ENCODE measurements around the gene P3H2. TPM values are rescaled to one million over a fixed set of nuclear protein-coding genes. Genes with fewer than 3 reads are reported as not detected.

The P3H2 gene
- total RNA-seq, 6 experiments from 2014 or later: 37.6 to 43.2 (median 39.5) TPM

GRCh38 chr3:189988854-189989253, 131.8 kb downstream of the P3H2 start:
- Mint-ChIP-seq H3K27ac (no peak overlapping the region), H3K4me1 (ENCODE audit: low read depth) (peaks cover 12% of the 10 kb centered on the region), H3K36me3 (ENCODE audit: low read depth) (peaks cover 10% of the 10 kb centered on the region), H3K9me3 (no peaks in the 10 kb centered on the region), H3K27me3 (ENCODE audit: insufficient read depth) (no peaks in the 10 kb centered on the region), H3K4me3 (no peak overlapping the region)
- DNase-seq: no peak
- no peak for TF ChIP-seq CTCF (IDR thresholded peaks at IDR 0.05)

DNA sequence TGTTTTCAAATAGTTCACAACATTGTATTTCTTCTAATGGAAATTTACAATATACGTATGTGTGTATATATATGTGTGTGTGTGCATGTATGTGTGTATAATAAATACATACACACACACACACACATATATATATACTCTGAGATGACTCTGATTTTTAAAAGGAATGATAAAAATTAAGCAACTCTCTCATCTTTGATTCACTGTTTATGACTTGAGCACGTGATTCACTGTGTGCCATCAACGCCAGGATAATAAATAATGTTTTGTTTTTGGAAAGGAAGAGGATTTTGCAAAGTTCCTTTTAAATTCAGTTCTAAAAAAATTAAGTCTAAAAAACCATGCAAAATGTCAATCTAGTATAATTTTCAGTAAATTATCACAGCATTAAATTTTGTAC, 132.4 kb downstream of the P3H2 start:
- no peak for TF ChIP-seq CTCF (IDR thresholded peaks at IDR 0.05)
- Mint-ChIP-seq H3K27me3 (ENCODE audit: insufficient read depth) (no peaks in the 10 kb centered on the region), H3K36me3 (ENCODE audit: low read depth) (peaks cover 15% of the 10 kb centered on the region), H3K27ac (no peak overlapping the region), H3K4me3 (no peak overlapping the region), H3K9me3 (no peaks in the 10 kb centered on the region), H3K4me1 (ENCODE audit: low read depth) (peaks cover 14% of the 10 kb centered on the region)
- no peak for DNase-seq

DNA sequence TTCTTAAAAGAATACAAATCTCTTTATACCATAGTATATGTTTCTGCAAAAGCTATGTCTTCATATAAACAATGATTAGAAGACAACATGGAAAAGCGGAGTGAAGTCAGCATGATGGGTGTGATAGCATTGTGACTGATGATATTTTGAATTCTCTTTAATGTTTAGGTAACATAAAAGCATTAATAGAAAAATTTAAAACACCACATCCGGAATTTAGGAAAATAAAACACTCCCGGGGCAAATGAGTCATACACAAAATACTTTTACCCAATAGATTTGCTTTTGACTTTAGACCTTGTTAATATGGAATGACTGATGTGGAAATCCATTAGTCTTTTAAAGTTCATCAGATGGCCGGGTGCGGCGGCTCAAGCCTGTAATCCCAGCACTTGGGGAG, 134.7 kb downstream of the P3H2 start:
- H3K36me3 Mint-ChIP-seq (ENCODE audit: low read depth): peaks cover 17% of the 10 kb centered on the region
- peaks cover 37% of the 10 kb centered on the region for H3K4me1 Mint-ChIP-seq (ENCODE audit: low read depth)
- H3K27ac Mint-ChIP-seq: no peak overlapping the region
- no peak for DNase-seq
- no peak for TF ChIP-seq CTCF (IDR thresholded peaks at IDR 0.05)
- no peak overlapping the region for H3K4me3 Mint-ChIP-seq
- no peaks in the 10 kb centered on the region for H3K9me3 Mint-ChIP-seq
- no peaks in the 10 kb centered on the region for H3K27me3 Mint-ChIP-seq (ENCODE audit: insufficient read depth)

DNA sequence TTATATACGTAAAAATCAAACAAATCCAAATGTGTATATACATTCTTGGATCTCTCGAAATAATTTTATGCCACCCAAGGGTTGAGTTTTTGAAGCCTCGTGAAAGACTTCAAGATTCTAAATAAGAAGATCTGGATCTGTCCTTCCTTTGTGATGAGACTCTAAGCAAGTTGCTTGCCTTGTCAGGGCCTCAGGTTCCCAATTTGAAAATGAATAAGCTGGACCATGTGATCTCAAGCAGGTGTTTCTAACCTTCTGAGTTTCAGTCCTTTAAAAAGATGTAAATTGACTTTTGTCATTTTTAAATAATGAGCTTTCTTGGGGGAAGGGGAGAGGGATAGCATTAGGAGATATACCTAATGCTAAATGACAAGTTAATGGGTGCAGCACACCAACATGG, 137.1 kb downstream of the P3H2 start:
- Mint-ChIP-seq H3K9me3 (no peaks in the 10 kb centered on the region), H3K36me3 (ENCODE audit: low read depth) (peaks cover 19% of the 10 kb centered on the region), H3K27ac (no peak overlapping the region), H3K4me3 (no peak overlapping the region), H3K4me1 (ENCODE audit: low read depth) (peaks cover 38% of the 10 kb centered on the region), H3K27me3 (ENCODE audit: insufficient read depth) (no peaks in the 10 kb centered on the region)
- DNase-seq: no peak
- TF ChIP-seq CTCF (IDR thresholded peaks at IDR 0.05): no peak

DNA sequence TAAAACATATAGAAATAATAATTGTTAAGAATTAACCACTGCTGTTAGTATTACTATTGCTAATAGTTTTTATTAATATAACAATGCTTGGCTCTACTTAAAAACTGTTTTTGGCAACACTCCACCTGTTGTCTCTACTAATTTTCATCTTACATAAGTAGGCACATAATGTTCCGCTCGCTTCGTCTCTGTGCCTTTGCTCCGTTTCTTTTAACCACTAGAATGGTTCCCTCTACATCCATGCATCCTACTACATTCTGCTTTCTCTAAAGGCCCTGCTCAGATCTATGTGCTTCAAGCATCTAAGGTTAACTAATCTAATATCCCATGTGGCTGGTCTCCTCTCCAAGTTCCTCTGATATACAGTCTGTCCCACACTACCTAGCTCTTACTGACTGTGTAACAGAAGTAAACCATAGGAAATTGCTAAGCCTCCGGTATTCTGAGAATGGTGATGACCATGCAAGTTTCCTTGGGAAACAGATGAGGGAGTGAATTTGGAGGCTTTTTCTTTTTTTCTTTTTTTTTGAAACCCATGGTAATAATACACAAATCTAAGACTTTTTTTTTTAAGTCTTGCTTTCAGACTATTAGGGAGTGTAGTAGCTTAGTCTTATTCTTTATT, 138.3 kb downstream of the P3H2 start:
- TF ChIP-seq CTCF (IDR thresholded peaks at IDR 0.05): no peak
- Mint-ChIP-seq H3K9me3 (no peaks in the 10 kb centered on the region), H3K36me3 (ENCODE audit: low read depth) (peaks cover 21% of the 10 kb centered on the region; the same call in 1 of the 2 replicates), H3K4me3 (no peak overlapping the region), H3K27ac (no peak overlapping the region), H3K4me1 (ENCODE audit: low read depth) (peaks cover 34% of the 10 kb centered on the region), H3K27me3 (ENCODE audit: insufficient read depth) (peaks cover 2% of the 10 kb centered on the region; the same call in 1 of the 2 replicates)
- no peak for DNase-seq

Measured in HFFc6 (cell line).